Esophagus (tissue), 2 donors: ENCODE measurements around the gene MRNIP. TPM values are rescaled to one million over a fixed set of nuclear protein-coding genes. Genes with fewer than 3 reads are reported as not detected.

Source experiments
- H3K27ac ChIP-seq, 2 donors: one replicate each; pipeline ENCODE4 v1.5.1; 2013; ENCODE audit warnings: low read depth in 2 of 2, mild to moderate bottlenecking in 2 of 2, inconsistent platforms in 1 of 2, low read length in 1 of 2, moderate library complexity in 1 of 2
- H3K27me3 ChIP-seq, 2 donors: one replicate each; pipeline ENCODE4 v1.6.1; 2013; ENCODE audit warnings: low read length in 2 of 2, control low read depth in 1 of 2, mild to moderate bottlenecking in 1 of 2; ENCODE audit not compliant: insufficient read depth in 2 of 2, control insufficient read depth in 1 of 2
- H3K36me3 ChIP-seq, 2 donors: one replicate each; pipeline ENCODE4 v1.6.1; 2013; ENCODE audit warnings: low read length in 1 of 2; ENCODE audit not compliant: control insufficient read depth in 2 of 2, insufficient read depth in 2 of 2
- H3K4me1 ChIP-seq, 2 donors: one replicate each; pipeline ENCODE4 v1.6.1; 2013; ENCODE audit warnings: low read length in 1 of 2; ENCODE audit not compliant: control insufficient read depth in 2 of 2, insufficient read depth in 2 of 2
- H3K4me3 ChIP-seq, 2 donors: one replicate each; pipeline ENCODE4 v1.5.1; 2013; ENCODE audit warnings: low read length in 2 of 2, mild to moderate bottlenecking in 2 of 2, low read depth in 1 of 2, moderate library complexity in 1 of 2
- H3K9me3 ChIP-seq, 2 donors: one replicate each; pipeline ENCODE4 v1.6.1; 2013; ENCODE audit warnings: mild to moderate bottlenecking in 2 of 2, low read depth in 1 of 2, low read length in 1 of 2, moderate library complexity in 1 of 2; ENCODE audit not compliant: control insufficient read depth in 2 of 2, insufficient read depth in 1 of 2
- WGBS, 2 donors: extraction: QIAGEN DNeasy Blood & Tissue Kit; methylation state at CpG; one replicate each; pipeline ENCODE4 v1.1.7; 2013; 5-methylcytosine and 5-hydroxymethylcytosine counted together
- polyA plus RNA-seq, 2 donors: library from polyadenylated mRNA; stranded (reverse); fragments of 200-250 nt; gene quantifications; one replicate each; pipeline ENCODE4 v1.2.3, GENCODE V29; 2013
- donor health status: healthy with polysubstance abuse.
- donor health status: Bipolar disorder and iron deficiency.

The MRNIP gene, protein sequence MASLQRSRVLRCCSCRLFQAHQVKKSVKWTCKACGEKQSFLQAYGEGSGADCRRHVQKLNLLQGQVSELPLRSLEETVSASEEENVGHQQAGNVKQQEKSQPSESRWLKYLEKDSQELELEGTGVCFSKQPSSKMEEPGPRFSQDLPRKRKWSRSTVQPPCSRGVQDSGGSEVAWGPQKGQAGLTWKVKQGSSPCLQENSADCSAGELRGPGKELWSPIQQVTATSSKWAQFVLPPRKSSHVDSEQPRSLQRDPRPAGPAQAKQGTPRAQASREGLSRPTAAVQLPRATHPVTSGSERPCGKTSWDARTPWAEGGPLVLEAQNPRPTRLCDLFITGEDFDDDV
- polyA plus RNA-seq: 10 to 100 TPM; 12.2 to 31.5 TPM

DNA sequence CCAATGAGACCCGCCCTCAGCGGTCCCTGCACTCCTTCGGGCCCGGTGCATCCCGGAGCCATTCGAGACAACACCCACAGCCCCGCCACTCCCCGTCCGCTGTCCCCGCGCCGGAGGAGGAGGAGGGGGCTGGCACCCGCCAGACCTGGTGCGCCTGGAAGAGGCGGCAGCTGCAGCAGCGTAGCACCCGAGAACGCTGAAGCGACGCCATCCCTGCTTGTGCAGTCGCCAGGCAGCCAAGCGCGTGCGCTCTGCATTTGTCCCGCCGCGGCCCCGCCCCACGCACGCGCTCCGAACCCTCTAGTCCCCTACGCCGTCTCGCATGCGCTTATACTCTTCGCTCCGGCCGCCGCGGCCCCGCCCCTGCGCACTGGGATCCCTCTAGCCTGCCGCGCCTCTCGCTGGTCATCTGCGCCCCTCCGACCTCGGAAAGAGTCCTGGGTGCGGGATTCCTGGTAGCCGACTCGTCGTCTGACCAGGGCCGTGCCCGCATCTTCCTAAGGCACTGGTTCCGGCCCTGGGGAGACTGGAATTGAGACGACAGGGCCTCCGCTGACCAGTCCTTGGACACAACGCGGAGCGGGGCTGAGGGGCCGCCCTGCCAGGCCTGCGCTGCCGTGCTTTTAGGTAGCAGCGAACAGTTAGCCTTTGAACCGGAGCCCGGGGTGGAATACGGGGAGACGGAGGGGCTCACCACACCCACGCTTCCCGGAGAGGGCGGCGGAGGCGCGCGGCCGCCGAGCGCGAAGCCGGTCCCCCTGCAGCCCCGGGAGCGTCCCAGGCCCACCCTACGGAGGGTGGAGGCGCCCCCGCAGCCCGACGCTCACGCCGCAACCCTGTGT lies at the start of gene MRNIP:
Gene MRNIP (minus strand): TSS at position 232 of the 842 bp plus-strand sequence. CDS start 21 bp downstream, at position 211.
- peaks cover 0 to 16% of the 10 kb centered on the region in 2 donors for H3K36me3 ChIP-seq
- 0 to 1% methylated on average over 90 of the region's 90 CpGs for WGBS, 2 donors
- peak within 1 kb of the TSS; percentile 81 to 91 for H3K4me3 ChIP-seq
- H3K9me3 ChIP-seq: peaks cover 0 to 2% of the 10 kb centered on the region in 2 donors
- H3K4me1 ChIP-seq: no peaks in the 10 kb centered on the region
- no peaks in the 10 kb centered on the region for H3K27me3 ChIP-seq
- H3K27ac ChIP-seq: peak within 1 kb of the TSS; percentile 88 to 90

GRCh38 chr5:179907556-179908324 lies 49.1 kb upstream of the MRNIP start, which contains the start of gene TBC1D9B:
TBC1D9B (minus strand) TSS chr5:179907897; CDS start chr5:179907821, 76 bp downstream.
- Histone ChIP-seq H3K4me3 (peak within 1 kb of the TSS; percentile 74 to 85), H3K27ac (peak within 1 kb of the TSS; percentile 93 to 95), H3K36me3 (peaks cover 0 to 16% of the 10 kb centered on the region in 2 donors), H3K9me3 (no peaks in the 10 kb centered on the region), H3K27me3 (no peaks in the 10 kb centered on the region), H3K4me1 (peaks cover 8 to 12% of the 10 kb centered on the region in 2 donors)
- 1% methylated on average over 79 to 105 of the region's 105 CpGs for WGBS, 2 donors

- H3K4me3 ChIP-seq: peak overlapping the region; percentile 74 to 85
Observed at GRCh38 chr5:179906795-179907555, 48.4 kb upstream of the MRNIP start.

DNA sequence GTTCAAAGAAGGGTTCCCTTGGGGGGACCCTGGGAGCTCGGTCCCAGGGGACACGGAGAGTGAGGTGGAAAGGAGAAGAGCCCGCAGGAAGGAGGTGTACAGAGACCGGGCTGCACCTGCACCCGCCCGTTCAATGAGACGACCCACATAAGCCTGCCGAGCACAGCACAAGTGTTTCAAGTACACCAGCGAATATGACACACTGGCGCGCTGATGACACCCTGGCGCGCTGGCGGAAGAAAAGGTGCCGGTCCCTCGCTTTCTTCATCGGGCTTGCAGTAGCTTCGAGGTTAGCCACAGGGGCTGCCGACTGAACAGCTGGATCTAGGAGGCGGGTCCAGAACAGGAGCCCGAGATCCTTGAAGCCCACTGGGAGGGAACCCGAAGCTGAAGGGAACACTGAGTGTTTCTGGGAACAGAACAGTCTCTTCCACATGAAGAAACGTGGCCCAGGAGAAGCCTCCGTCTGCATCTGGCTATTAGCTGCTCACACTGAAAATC lies 47.7 kb upstream of the MRNIP start:
- peaks cover 3 to 25% of the 10 kb centered on the region in 2 donors for H3K36me3 ChIP-seq
- H3K4me3 ChIP-seq: peak overlapping the region; percentile 74 to 85
- H3K9me3 ChIP-seq: no peaks in the 10 kb centered on the region
- no peaks in the 10 kb centered on the region for H3K27me3 ChIP-seq
- H3K4me1 ChIP-seq: peaks cover 8 to 12% of the 10 kb centered on the region in 2 donors
- 81 to 83% methylated on average over 23 to 24 of the region's 24 CpGs for whole genome bisulfite sequencing, 2 donors
- peak overlapping the region; percentile 93 to 95 for H3K27ac ChIP-seq

More at GRCh38 chr5:179906795-179907555, 48.4 kb upstream of the MRNIP start:
- Histone ChIP-seq H3K36me3 (peaks cover 3 to 23% of the 10 kb centered on the region in 2 donors), H3K9me3 (no peaks in the 10 kb centered on the region), H3K27ac (peak overlapping the region; percentile 93 to 95), H3K27me3 (no peaks in the 10 kb centered on the region), H3K4me1 (peaks cover 8 to 12% of the 10 kb centered on the region in 2 donors)
- 8 to 9% methylated on average over 43 to 50 of the region's 50 CpGs for WGBS, 2 donors

DNA sequence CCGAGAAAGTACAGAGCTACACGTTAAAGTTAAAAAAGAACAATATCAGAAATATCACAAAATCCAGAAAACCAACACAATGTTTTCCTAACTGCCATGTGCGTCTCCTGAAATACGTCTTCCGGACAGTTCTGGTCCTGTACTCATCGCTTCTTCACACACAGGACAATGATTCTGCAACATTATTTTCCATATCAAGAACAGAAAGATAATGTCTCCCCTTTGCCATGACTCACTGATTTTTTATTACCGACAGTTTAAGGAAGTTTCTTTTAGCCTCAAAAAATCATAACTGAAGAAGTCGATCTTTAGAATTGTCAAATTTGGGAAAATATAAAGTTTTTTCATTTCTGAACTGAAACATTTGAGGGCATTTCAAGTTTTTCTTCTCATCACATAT lies 46.5 kb upstream of the MRNIP start:
- no peak overlapping the region for H3K27ac ChIP-seq
- H3K4me1 ChIP-seq: peaks cover 8 to 12% of the 10 kb centered on the region in 2 donors
- peaks cover 3 to 28% of the 10 kb centered on the region in 2 donors for H3K36me3 ChIP-seq
- no peaks in the 10 kb centered on the region for H3K27me3 ChIP-seq
- no peak overlapping the region for H3K4me3 ChIP-seq
- H3K9me3 ChIP-seq: no peaks in the 10 kb centered on the region
- 87 to 88% methylated on average over 8 of the region's 8 CpGs for WGBS, 2 donors

GRCh38 chr5:179904463-179905160 lies 46.0 kb upstream of the MRNIP start:
- Histone ChIP-seq H3K27me3 (no peaks in the 10 kb centered on the region), H3K4me3 (no peak overlapping the region), H3K36me3 (peaks cover 3 to 28% of the 10 kb centered on the region in 2 donors), H3K27ac (no peak overlapping the region), H3K4me1 (peaks cover 8 to 12% of the 10 kb centered on the region in 2 donors), H3K9me3 (no peaks in the 10 kb centered on the region)
- WGBS, 2 donors: 94 to 95% methylated on average over 25 of the region's 25 CpGs

- no peaks in the 10 kb centered on the region for H3K9me3 ChIP-seq
- H3K4me1 ChIP-seq: peaks cover 4 to 12% of the 10 kb centered on the region in 2 donors
- H3K36me3 ChIP-seq: peaks cover 4 to 33% of the 10 kb centered on the region in 2 donors
- 94 to 95% methylated on average over 7 of the region's 7 CpGs for WGBS, 2 donors
- H3K27me3 ChIP-seq: no peaks in the 10 kb centered on the region
- no peak overlapping the region for H3K27ac ChIP-seq
- no peak overlapping the region for H3K4me3 ChIP-seq
Observed at GRCh38 chr5:179902763-179903158, 44.1 kb upstream of the MRNIP start.
